Activated CD8-positive, alpha-beta T cell treated with anti-CD3 and anti-CD28 coated beads, Interleukin-2, amount 10 ng/mL, durations not matched to agents 7 days and 5 days (primary cell): ENCODE measurements around the gene HNRNPM. TPM values are rescaled to one million over a fixed set of nuclear protein-coding genes. Genes with fewer than 3 reads are reported as not detected.

Experiments
- ATAC-seq: fragments of 150-1000 bp; cut with Tn5 transposase; one replicate; pipeline ENCODE4 v1.10.0; 2021; ENCODE audit warnings: moderate library complexity
- CTCF ChIA-PET: fragments of 350-600 bp; sonication (Branson Sonifier 250); formaldehyde crosslinking; loops from one replicate; lab custom pipeline; 2021; ENCODE audit warnings: antibody characterized with exemption; lab: Charles Lee
- POLR2A ChIA-PET: fragments of 350-600 bp; sonication (Branson Sonifier 250); formaldehyde crosslinking; loops from one replicate; lab custom pipeline; 2021; ENCODE audit warnings: antibody characterized with exemption; lab: Charles Lee
- DNase-seq: peaks from one replicate; pipeline ENCODE4 v3.0.0-alpha.2; 2020
- H3K27ac Mint-ChIP-seq: one replicate; pipeline ENCODE4 v1.8.0; 2021; ENCODE audit warnings: mild to moderate bottlenecking, mixed read lengths
- H3K27me3 Mint-ChIP-seq: one replicate; pipeline ENCODE4 v1.8.0; 2021; ENCODE audit warnings: low read depth, mixed read lengths
- H3K36me3 Mint-ChIP-seq: one replicate; pipeline ENCODE4 v1.8.0; 2021; ENCODE audit warnings: low read depth, mixed read lengths
- H3K4me1 Mint-ChIP-seq: one replicate; pipeline ENCODE4 v1.8.0; 2021; ENCODE audit warnings: low read depth, mixed read lengths
- H3K4me3 Mint-ChIP-seq: one replicate; pipeline ENCODE4 v1.8.0; 2021; ENCODE audit warnings: mild to moderate bottlenecking, mixed read lengths
- H3K9me3 Mint-ChIP-seq: one replicate; pipeline ENCODE4 v1.8.0; 2022; ENCODE audit warnings: mixed read lengths; ENCODE audit not compliant: insufficient read depth
- total RNA-seq, 2 experiments: library from RNA; stranded (reverse); gene quantifications; one replicate each; pipeline ENCODE4 v1.2.3, GENCODE V29; 2021

The HNRNPM gene
- total RNA-seq, 2 experiments from 2014 or later: 283 to 291 TPM

DNA sequence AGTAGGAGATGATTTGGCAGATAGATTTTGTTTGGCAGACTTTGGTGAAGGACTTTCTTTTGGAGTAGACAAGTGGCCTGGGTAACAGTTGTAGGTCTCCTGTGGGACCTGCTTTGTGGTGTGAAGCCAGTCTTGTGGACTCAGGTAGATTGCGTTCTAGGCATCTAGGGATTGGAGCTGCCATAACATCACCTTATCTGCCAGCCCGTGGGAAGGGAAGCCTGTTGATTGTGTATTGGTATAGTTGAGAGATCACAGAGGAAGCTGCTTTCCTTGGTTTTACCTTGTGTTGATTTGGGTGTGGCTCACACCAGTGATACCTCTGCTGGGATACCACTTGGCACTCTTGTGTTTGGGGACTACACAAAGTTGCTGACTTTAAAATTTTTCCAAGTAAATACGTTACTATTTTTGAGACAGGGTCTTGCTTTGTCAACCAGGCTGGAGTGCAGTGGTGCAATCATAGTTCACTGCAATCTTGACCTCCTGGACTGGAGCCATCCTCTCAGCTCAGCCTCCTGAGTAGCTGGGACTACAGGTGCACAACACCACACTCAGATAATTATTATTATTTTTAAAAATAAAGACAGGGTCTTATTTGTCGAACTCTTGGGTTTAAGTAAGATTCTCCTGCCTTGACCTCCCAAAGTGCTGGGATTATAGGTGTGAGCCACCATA, 7.8 kb downstream of the HNRNPM start:
- no peak for DNase-seq
- no peak for ATAC-seq
- H3K27me3 Mint-ChIP-seq: no peaks in the 10 kb centered on the region
- peak overlapping the region; percentile 54 for H3K27ac Mint-ChIP-seq
- H3K9me3 Mint-ChIP-seq: no peaks in the 10 kb centered on the region
- H3K4me1 Mint-ChIP-seq: peaks cover 69% of the 10 kb centered on the region
- POLR2A ChIA-PET: interaction anchor here (1.0 kb wide), 1 partner anchor 8 kb away, joined by 3 read pairs; the partner anchor contains the start of gene HNRNPM
- H3K4me3 Mint-ChIP-seq: no peak overlapping the region
- H3K36me3 Mint-ChIP-seq: peaks cover 56% of the 10 kb centered on the region
- CTCF ChIA-PET: interaction anchor here (1.6 to 1.8 kb wide), 2 partner anchors 35 to 135 kb away, joined by 3 to 4 read pairs; no protein-coding TSS in a partner anchor

DNA sequence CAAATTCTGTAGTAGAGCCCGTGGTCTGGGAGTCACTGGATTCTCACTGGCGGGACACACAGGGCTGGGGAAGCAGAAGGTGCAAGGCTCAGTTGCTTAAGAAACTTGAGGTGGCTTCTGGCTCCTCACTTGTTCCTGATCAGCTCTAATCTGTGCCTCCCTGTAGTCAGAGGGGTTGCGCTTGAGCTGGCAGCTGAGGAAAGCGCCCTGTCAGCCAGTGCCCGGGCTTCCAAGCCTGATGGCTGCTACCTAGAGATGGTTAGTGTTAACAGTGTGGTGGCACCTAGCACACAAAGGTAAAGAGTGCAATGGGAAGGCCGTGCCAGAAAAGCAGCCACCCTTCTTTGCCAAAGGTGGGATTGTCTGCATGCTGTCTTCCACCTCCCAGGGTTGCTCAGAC, 8.8 kb downstream of the HNRNPM start:
- ChIA-PET POLR2A (interaction anchor here (1.0 kb wide), 1 partner anchor 9 kb away, joined by 3 read pairs; the partner anchor contains the start of gene HNRNPM), CTCF (no interaction called here)
- H3K27me3 Mint-ChIP-seq: no peaks in the 10 kb centered on the region
- peak overlapping the region; percentile 57 for H3K27ac Mint-ChIP-seq
- ATAC-seq (no peak), DNase-seq (no peak)
- H3K9me3 Mint-ChIP-seq: no peaks in the 10 kb centered on the region
- peaks cover 61% of the 10 kb centered on the region for H3K36me3 Mint-ChIP-seq
- H3K4me1 Mint-ChIP-seq: peaks cover 65% of the 10 kb centered on the region
- no peak overlapping the region for H3K4me3 Mint-ChIP-seq

DNA sequence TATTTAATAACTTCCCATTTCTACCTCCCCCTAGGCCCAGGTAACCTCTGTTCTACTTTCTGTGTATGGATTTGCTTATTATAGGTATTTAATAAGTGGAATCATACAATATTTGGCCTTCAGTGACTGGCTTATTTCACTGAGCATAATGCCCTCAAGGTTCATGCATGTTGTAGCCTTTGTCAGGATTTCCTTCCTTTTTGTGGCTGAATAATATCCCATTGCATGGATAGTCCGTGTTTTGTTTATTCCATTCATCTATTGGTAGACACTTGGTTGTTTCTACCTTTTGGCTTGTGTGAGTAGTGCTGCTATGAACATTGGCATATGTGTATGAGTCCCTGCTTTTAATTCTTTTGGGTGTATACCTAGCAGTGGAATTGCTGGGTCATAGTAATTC, 9.4 kb downstream of the HNRNPM start:
- DNase-seq (no peak), ATAC-seq (no peak)
- no peak overlapping the region for H3K4me3 Mint-ChIP-seq
- no peaks in the 10 kb centered on the region for H3K9me3 Mint-ChIP-seq
- H3K4me1 Mint-ChIP-seq: peaks cover 60% of the 10 kb centered on the region
- H3K27ac Mint-ChIP-seq: no peak overlapping the region
- ChIA-PET POLR2A (no interaction called here), CTCF (no interaction called here)
- H3K27me3 Mint-ChIP-seq: no peaks in the 10 kb centered on the region
- H3K36me3 Mint-ChIP-seq: peaks cover 57% of the 10 kb centered on the region

DNA sequence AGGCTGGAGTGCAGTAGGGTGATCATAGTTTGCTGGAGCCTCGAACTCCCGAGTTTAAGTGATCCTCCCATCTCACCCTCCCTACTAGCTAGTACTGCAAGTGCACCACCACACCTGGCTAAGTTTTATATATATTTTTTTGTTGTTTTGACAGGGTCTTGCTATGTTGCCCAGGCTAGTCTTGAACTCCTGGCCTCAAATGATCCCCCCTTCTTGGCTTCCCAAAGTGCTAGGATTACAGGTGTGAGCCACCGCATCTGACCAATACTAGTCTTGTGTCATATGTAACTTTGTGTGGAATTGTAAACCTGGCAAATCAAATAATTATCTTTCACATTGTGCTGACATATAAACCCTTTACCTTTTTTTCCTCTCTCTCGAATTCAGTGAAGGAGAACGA, 10.2 kb downstream of the HNRNPM start:
- ChIA-PET CTCF (no interaction called here), POLR2A (no interaction called here)
- no peaks in the 10 kb centered on the region for H3K27me3 Mint-ChIP-seq
- H3K9me3 Mint-ChIP-seq: no peaks in the 10 kb centered on the region
- H3K4me3 Mint-ChIP-seq: no peak overlapping the region
- no peak for DNase-seq
- peaks cover 63% of the 10 kb centered on the region for H3K4me1 Mint-ChIP-seq
- peaks cover 60% of the 10 kb centered on the region for H3K36me3 Mint-ChIP-seq
- peak overlapping the region; percentile 26 for H3K27ac Mint-ChIP-seq
- ATAC-seq: no peak

DNA sequence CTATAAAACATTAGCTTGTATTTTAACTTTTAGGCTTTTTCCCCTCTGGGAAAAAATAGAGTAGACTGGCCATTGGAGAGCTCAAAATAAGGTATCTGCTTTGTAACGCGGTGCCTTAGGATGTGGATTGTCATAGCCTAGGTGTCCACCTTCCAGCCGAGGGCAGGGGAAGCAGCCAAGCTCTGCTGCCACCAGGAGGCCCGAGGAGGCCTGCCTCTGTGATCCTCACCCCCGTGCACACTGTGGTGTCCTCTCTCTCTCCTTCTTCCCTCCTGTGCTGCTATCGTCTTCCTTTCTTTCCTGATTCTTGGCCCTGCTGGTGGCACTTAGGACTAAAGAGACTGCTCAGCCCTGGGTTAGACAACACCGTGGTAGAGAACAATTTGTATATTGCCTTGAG, 11.3 kb downstream of the HNRNPM start:
- Mint-ChIP-seq H3K27ac (no peak overlapping the region), H3K27me3 (no peaks in the 10 kb centered on the region), H3K36me3 (peaks cover 67% of the 10 kb centered on the region), H3K4me1 (peaks cover 68% of the 10 kb centered on the region), H3K9me3 (no peaks in the 10 kb centered on the region), H3K4me3 (no peak overlapping the region)
- ChIA-PET POLR2A (no interaction called here), CTCF (interaction anchor here (1.0 to 1.1 kb wide), 2 partner anchors 10 to 31 kb away, joined by 3 read pairs; no protein-coding TSS in a partner anchor)
- DNase-seq (no peak), ATAC-seq (no peak)

DNA sequence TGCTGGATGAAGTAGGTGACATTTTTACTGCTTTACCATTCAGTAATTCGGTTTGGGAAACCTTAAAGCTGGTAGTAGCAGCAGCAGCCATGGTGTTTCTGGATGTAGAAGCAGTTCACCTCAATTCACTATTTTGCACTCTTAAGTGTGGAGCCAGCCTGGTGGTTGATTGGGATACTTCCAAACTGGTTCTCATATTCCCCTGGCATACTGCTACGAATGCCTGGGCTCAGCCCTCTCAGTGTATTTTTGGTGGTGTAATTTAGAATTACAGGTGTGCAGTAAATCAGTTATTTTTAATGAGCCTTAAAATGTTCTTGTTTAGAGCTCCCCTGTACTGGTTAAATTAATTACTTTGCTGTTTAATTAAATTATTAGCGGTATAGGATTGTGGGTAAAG, 12.4 kb downstream of the HNRNPM start:
- ChIA-PET POLR2A (interaction anchor here (1.8 kb wide), 1 partner anchor 12 kb away, joined by 4 read pairs; the partner anchor contains the start of gene HNRNPM), CTCF (interaction anchor here (0.8 to 1.5 kb wide), 2 partner anchors 8 to 96 kb away, joined by 3 to 6 read pairs; no protein-coding TSS in a partner anchor)
- H3K4me1 Mint-ChIP-seq: peaks cover 61% of the 10 kb centered on the region
- no peak overlapping the region for H3K27ac Mint-ChIP-seq
- H3K36me3 Mint-ChIP-seq: peaks cover 61% of the 10 kb centered on the region
- DNase-seq: no peak
- no peak overlapping the region for H3K4me3 Mint-ChIP-seq
- no peak for ATAC-seq
- H3K9me3 Mint-ChIP-seq: no peaks in the 10 kb centered on the region
- no peaks in the 10 kb centered on the region for H3K27me3 Mint-ChIP-seq

DNA sequence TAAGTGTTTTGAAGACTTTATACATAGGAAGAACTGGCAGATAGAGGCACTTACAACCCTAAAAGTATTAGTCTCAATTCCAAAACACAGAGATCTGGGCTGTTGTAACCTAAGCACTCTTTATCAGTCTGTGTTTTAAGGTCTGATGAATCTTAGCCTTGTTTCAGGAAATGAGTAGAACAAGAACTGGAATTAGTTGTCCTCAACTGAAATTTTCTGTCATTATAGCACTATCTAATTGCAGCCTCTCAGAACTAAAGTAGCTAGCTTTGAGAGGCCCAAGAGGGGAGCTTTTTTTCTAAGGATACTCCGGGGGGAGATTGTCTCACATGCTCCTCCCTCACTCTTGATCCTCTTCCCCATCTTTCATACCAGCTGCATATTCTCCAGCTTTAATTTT, 13.1 kb downstream of the HNRNPM start:
- POLR2A ChIA-PET: interaction anchor here (1.1 to 1.8 kb wide), 3 partner anchors 9 to 30 kb away, joined by 4 to 5 read pairs (median 4); partner anchors contain the start of gene HNRNPM
- Mint-ChIP-seq H3K27ac (no peak overlapping the region), H3K27me3 (no peaks in the 10 kb centered on the region), H3K9me3 (no peaks in the 10 kb centered on the region), H3K4me3 (no peak overlapping the region), H3K36me3 (peaks cover 62% of the 10 kb centered on the region), H3K4me1 (peaks cover 59% of the 10 kb centered on the region)
- DNase-seq (no peak), ATAC-seq (no peak)
- CTCF ChIA-PET: interaction anchor here (1.5 kb wide), 1 partner anchor 8 kb away, joined by 6 read pairs; no protein-coding TSS in a partner anchor

DNA sequence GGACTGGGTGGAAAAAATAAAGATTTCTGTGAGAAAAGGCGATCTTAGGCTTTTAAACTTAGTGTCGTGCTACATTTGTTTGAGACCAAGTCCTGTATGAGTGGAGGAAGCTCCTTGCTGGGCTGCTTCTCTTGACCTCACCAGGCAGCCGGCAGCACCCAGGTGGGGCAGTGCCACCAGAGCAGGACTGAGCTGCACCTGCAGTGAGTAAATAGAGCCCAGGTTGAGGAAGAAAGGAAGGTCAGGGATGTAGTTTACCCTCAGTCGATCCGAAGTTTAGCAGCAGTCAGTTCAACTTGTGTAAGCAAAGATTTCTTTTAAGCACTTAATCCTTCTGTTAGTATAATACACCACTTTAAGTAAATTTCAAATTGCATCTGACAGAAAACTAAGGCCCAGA, 13.6 kb downstream of the HNRNPM start:
- ChIA-PET CTCF (interaction anchor here (1.5 kb wide), 1 partner anchor 9 kb away, joined by 6 read pairs; no protein-coding TSS in a partner anchor), POLR2A (interaction anchor here (1.1 to 1.8 kb wide), 3 partner anchors 9 to 29 kb away, joined by 4 to 5 read pairs (median 4); partner anchors contain the start of gene HNRNPM)
- DNase-seq: no peak
- Mint-ChIP-seq H3K4me3 (no peak overlapping the region), H3K9me3 (no peaks in the 10 kb centered on the region), H3K4me1 (peaks cover 56% of the 10 kb centered on the region), H3K36me3 (peaks cover 64% of the 10 kb centered on the region), H3K27ac (no peak overlapping the region), H3K27me3 (no peaks in the 10 kb centered on the region)
- ATAC-seq: no peak

DNA sequence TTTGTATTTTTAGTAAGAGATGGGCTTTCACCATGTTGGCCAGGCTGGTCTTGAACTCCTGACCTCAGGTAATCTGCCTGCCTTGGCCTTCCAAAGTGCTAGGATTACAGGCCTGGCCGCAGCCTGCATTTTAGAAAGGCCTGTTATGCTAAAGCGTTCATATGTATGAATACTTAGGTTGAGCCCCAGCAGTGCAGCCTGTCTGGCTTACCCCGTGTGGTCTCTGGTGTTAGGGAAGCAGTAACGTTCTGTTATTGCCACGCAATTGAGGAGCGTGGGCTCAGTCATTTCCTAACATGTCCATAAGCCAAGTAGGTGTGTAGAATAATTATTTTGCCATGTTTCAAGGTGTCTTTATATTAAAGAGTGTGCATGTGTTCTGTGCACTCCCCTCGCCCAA, 14.3 kb downstream of the HNRNPM start:
- peaks cover 50% of the 10 kb centered on the region for H3K4me1 Mint-ChIP-seq
- H3K36me3 Mint-ChIP-seq: peaks cover 65% of the 10 kb centered on the region
- ChIA-PET CTCF (no interaction called here), POLR2A (no interaction called here)
- DNase-seq (no peak), ATAC-seq (no peak)
- no peaks in the 10 kb centered on the region for H3K27me3 Mint-ChIP-seq
- no peak overlapping the region for H3K27ac Mint-ChIP-seq
- H3K4me3 Mint-ChIP-seq: no peak overlapping the region
- no peaks in the 10 kb centered on the region for H3K9me3 Mint-ChIP-seq

DNA sequence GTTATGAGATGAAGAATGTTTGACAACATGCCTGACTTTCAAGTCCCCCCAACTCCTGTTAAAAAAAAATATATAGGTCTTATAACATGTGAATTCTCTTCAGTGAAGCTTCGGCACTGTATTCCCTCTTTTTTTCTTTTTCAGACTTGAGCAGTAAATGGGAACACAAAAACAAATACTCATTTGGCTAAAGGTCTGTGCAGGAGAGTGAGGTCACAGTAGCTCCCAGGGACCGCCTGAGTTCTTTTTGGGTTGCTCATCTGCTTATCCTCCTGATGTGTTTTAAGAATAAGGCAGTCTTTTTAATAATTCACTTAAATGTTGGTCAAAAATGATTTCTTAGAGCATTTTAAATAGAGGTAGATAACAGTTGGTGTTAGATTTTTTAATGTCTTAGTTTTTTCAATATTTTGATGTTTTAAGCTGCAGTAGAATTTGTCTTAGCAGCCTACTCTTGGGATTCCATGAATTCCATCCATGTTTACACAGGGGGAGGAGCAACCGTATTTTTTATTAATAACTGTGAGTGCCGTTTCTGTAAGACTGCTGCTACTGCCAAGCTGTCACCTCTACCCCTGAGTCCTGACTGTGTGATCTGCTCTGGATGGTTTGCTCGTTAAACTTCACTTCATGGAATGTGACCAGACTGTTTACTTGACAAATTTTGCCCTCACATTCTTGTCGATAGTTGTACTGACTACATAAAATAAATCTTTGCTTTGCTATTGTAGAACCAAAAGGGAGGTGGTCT, 14.9 kb downstream of the HNRNPM start:
- Mint-ChIP-seq H3K4me1 (peaks cover 46% of the 10 kb centered on the region), H3K9me3 (no peaks in the 10 kb centered on the region)
- POLR2A ChIA-PET: no interaction called here

DNA sequence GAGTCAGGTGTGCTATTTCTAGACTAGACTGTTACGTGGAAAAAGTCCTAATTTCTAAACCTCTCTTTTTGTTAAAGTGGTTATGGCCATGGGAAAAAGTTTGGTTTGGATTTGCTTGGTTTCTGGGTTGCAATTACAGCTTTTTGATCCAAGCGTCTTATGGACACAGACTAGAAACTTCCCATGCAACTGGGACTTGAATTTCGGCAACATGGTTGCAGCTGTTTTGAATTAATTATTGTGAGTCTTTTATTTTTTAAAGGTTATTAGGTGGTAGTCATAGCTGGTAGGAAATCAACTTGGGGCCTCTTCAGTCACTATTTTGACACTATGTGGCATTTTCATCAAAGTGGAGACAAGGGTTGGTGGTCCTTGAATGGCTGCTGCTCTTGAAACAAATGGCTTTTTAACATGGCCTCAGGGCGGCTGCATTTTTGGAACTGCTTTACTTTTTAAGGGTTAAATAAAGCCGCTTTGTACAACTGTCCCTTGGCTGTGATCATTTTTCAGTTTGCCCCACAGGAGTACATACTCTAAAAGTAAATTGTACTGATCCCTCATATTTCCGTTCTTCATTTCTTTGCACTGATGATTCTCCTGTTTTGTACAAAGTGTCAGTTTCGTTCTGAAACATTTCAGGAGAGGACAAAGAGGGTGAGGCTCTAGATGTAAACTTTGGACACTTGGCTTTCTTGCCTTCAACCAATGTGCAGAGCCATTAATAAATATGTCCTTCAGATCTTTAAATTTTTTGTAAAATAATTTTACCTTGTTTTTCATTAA, 15.9 kb downstream of the HNRNPM start:
- no peak for DNase-seq
- Mint-ChIP-seq H3K4me3 (no peak overlapping the region), H3K27ac (peak overlapping the region; percentile 15), H3K36me3 (peaks cover 72% of the 10 kb centered on the region), H3K27me3 (no peaks in the 10 kb centered on the region), H3K4me1 (peaks cover 36% of the 10 kb centered on the region), H3K9me3 (no peaks in the 10 kb centered on the region)
- ChIA-PET POLR2A (no interaction called here), CTCF (no interaction called here)
- no peak for ATAC-seq

More for the DNA sequence above, 14.9 kb downstream of the HNRNPM start:
- Mint-ChIP-seq H3K27ac (no peak overlapping the region), H3K27me3 (no peaks in the 10 kb centered on the region), H3K4me3 (no peak overlapping the region), H3K36me3 (peaks cover 71% of the 10 kb centered on the region)
- ATAC-seq: no peak
- DNase-seq: no peak
- CTCF ChIA-PET: no interaction called here
